Tongue (tissue), 2 donors: ENCODE measurements around the gene GPT2. TPM values are rescaled to one million over a fixed set of nuclear protein-coding genes. Genes with fewer than 3 reads are reported as not detected.
A peak's percentile ranks its signal among the peaks of the same experiment; 100 is the strongest.
"Not testable (repeated sequence)": the region's sequence is repeated elsewhere in the genome, so short reads cannot be mapped to it uniquely, and the experiment has no call there.

ENCODE experiments used
- DNase-seq: peaks from one replicate; pipeline ENCODE4 v3.0.0-alpha.2; 2015
- total RNA-seq: library from RNA; depleted of rRNA; stranded (reverse); fragments of >200 nt; gene quantifications from one replicate; pipeline ENCODE4 v1.2.3, GENCODE V29; 2014

The GPT2 gene
- total RNA-seq, 1 donor from 2014 or later, result 80.7 TPM

- DNase-seq, result no peak
Observed at GRCh38 chr16:46920402-46921068, 36.4 kb downstream of the GPT2 start.

GRCh38 chr16:46922239-46922638 is 38.1 kb downstream of the GPT2 start:
- DNase-seq, result no peak

- no peak for DNase-seq
Observed at GRCh38 chr16:46923513-46924295, 39.5 kb downstream of the GPT2 start.

DNA sequence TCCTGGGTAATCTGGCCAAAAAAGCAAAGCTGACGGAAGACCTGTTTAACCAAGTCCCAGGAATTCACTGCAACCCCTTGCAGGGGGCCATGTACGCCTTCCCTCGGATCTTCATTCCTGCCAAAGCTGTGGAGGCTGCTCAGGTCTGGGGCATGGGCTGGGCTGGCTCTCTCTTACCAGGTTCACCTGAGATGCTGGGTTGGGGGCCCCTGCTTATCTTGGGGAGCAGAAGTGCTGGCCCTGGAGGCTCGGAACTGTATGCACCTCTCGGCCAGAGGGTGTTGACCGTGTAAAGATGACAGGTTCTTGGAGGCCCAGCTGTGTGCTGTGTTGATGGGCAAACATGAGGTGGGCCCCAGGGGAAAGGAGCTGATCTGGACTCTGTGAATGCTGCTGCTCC is 40.2 kb downstream of the GPT2 start:
- no peak for DNase-seq

DNA sequence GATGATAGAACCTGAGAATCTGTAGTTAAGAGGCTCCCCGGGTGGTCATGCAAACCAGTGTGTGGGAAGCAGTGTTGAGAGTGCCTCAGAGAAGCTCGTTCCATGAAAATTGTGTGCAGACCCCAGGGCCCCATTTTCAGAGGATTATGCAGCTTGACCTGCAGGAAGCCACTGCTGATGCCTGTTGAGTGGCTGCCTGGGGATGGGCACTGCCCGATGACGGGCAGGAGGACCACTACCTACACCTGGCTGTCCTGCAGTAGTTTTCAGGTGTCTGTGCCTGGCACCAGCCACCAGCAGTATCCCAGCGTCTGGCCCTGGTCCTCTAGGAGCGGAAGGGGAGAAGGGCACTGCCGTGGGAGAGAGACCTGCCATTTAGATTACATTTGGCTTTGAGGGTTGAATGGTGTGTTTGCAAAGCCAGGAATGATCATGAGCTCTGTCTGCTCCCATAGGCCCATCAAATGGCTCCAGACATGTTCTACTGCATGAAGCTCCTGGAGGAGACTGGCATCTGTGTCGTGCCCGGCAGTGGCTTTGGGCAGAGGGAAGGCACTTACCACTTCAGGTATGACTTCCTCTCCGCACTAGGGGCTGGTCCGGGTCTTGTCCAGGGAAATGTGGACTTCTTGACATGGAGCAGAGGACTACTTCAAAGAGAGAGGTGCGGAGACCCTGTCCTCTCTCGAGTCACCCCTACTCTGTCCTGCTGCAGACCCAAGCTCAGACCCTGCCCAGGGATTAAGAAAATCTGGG is 42.5 kb downstream of the GPT2 start:
- no peak for DNase-seq

GRCh38 chr16:46927273-46927672 is 43.1 kb downstream of the GPT2 start:
- no peak for DNase-seq

DNA sequence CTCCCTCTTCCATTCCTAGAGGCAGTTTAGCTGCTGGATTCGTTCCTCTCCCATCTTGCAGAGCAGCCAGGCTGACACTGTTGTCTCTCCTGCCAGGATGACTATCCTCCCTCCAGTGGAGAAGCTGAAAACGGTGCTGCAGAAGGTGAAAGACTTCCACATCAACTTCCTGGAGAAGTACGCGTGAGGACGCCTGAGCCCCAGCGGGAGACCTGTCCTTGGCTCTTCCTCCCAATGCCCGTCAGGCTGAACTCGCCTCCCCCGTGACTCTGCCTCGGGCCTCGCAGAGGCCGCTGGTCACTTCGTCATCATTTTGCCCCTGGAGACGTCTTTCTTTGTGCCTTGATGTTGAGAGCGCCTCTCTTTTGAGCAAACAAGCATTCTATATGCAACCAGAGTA is 44.6 kb downstream of the GPT2 start:
- no peak for DNase-seq

DNA sequence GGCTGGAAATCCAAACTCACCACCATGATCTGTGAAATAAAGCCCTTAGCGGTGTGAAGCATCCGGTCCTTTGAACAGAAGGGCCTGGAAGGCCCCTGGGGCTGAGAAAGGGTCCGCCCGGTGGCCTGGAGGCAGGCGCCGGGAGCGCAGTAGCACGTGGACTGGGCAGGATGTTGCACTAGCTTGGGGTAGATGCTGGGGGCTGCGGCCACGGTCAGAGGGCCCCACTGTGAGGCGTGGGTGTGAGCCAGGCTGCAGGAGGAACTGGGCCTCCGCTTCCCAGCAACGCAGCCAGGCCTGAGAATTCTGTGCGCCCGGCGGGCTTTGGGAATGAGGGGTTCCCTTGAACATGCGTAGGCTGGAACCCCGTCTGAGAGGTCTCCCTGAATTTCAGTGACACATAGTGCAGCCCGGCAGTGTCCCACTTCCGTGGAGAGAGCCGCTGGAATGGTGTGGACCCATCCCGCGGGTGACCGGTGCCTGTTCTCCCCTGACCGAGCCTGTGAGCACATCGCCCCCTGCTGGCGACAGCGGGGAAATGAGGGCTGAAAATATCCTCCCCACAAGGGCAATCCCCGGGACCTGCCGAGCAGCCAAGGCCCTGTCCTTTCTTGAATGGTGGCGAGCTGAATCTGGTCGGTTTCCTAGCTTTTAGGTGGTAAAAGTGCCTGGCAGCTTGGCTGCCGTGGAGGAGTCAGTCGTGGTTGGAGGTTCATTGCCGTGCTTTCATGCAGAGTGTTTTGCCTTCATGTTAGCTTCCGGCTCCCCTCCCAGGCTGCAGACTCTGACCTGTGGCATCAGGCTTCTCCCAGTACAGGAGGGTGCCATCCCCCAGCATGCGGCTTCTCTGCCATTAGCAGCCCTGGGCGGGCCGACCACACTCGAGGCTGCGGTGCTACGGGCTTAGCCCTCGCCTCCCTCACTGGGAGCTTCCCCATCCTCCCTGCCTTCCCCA is 45.5 kb downstream of the GPT2 start:
- DNase-seq, result peak; percentile 70

GRCh38 chr16:46930861-46931260 is 46.7 kb downstream of the GPT2 start:
- no peak for DNase-seq

- DNase-seq, result no peak
Observed at GRCh38 chr16:46932802-46933201, 48.6 kb downstream of the GPT2 start.

DNA sequence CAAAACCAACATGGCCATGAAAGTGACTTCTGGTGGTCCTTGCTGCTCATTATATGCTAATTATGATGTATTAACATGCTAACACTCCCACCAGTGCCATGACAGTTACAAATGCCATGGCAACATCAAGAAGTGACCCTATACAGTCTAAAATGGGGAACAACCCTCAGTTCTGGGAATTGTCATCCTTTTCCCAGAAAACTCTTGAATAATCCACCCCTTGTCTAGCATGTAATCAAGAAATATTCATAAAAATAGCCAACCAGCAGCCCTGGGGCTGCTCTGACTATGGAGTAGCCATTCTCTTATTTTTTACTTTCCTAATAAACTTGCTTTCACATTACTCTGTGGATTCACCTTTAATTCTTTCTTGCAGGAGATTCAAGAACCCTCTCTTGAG is 53.4 kb downstream of the GPT2 start:
- no peak for DNase-seq

DNA sequence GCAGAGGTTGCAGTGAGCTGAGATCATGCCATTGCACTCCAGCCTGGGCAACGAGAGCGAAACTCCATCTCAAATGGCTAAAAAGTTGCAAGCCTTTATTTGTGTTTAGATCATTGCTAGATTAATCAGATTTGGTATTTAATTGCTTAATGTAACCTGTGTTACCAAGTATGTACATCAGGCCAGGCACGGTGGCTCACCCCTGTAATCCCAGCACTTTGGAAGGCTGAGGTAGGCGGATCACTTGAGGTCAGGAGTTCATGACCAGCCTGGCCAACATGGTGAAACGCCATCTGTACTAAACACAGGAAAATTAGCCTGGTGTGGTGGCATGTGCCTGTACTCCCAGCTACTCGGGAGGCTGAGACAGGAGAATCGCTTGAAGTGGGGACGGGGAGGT is 60.6 kb downstream of the GPT2 start:
- not testable (repeated sequence) for DNase-seq

DNA sequence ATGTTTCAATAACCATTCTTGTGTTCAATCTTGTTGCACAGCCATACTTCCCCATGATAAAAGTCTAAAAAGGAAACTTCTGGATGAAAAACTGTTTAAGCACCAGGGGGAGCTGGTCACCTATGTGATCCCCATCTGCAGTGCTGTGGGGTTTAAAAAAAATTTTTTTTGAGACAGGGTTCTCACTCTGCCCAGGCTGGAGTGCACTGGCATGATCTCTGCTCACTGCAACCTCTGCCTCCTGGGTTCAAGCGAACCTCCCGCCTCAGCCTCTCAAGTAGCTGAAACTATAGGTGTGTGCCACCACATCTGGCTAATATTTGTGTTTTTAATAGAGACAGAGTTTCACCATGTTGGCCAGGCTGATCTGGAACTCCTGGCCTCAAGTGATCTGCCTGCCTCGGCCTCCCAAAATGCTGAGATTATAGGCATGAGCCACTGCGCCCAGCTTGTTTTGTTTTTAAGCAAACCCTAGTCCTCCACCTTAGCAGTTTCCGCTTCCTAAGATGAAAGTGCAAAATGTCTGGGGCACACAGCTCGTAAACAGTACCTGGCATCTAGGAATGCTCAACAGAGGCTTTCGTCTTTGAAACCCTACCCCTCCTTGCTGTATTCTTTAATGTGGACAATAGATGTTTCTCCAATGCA is 63.9 kb downstream of the GPT2 start:
- DNase-seq, result peak; percentile 28

- no peak for DNase-seq
Observed at GRCh38 chr16:46948548-46949166, 64.5 kb downstream of the GPT2 start.

DNA sequence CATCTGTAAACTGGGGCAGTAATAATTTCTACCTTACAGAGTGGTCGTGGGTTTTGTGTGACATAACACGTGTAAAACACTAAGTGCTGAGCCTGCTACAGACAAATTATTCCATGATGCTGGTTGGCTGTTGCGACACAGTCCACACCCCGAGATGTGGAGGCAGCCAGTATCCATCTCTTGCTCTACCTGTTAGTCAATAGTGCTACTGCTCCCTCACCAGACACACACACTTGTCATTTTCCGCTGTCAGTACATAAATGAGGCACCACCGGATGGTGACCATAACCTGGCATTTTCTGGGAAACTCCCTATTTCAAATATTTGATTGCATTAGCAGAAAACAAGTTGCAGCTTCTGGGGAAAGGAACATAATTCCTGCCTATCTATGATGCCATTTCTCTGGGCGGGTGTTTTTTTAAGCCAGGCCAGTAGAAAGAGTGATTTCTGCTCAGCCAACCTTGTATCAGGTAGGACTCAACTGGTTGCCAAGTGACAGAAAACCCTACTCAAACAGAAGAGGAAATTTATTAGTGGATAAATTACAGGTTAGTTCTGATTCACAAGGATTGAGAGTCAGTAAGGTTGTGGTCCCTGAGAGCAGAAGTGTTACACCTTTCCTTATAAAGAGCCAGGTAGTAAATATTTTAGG is 65.2 kb downstream of the GPT2 start:
- DNase-seq, result no peak

DNA sequence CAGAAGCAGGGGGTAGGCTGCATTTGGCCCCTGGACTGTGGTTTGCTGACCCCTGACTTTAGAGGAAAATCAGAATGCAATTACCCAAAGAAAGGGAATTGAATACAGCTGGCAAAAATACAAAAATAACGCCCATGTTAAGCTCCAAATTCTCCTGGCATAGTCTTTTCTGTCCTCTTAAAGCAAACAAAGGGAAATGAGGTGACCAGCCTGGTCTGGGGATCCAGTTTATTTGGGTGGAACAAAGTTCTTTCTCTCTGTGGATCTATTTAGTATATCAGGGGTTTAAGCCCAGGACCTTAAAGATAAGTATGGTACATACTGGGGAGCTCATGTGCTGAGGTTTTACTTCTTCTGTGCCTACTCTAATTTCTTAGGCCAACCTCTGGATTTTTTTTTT is 65.8 kb downstream of the GPT2 start:
- DNase-seq, result no peak

DNA sequence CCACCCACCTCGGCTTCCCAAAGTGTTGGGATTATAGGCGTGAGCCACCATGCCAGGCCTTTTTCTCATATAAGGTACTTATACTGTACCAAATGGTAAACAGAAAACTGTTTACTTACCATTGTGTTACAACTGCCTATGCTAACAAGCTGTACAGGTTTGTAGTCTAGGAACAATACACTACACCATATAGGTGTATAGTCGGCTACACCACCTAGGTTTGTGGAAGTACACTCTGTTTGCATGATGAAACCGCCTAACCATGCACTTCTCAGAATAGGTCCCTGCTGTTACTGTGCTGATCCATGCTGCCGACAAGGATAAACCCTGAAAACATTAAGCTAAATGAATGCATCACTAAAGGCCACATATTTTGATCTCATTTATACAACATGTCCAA is 70.4 kb downstream of the GPT2 start:
- no peak for DNase-seq

DNA sequence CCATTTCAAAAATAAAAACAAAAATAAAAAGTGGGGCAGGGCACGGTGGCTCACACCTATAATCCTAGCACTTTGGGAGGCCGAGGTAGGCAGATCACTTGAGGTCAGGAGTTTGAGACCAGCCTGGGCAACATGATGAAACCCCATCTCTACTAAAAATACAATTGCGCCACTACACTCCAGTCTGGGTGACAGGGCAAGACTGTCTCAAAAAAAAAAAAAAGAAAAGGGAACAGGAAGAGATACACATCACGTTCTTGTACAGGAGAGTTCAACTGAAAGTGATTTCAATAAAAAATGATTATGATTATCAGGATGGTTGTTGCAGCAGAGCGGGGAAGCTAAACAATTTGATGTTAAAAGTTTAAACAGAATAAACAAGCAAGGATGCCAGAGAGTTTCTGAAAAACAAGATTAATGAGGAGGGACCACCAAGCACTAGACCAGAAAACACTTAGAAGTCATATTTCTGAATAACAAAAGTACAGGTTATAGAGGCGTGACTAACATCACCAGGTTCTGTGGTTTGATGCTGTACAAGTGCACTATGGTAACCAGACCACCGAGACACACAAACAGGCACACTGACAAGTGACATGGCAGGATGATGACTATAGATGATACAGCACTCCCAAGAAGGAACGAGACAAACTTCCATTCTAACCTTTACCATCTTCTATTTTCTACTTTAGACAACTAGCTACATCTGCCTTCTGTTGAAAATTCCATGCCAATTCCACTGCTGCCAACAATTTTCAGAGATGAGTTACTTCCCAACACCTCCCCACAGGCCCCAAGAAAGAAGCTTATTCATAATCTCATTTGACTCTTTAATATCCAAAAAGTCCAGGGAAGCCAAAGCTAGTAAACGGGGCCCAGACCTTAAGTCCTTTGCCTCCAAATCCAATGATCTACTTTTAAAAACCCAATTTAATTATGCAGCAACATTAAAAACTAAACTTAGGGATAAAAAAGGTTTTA is 77.5 kb downstream of the GPT2 start:
- DNase-seq, result no peak

- no peak for DNase-seq
Observed at GRCh38 chr16:46962629-46963028, 78.5 kb downstream of the GPT2 start.
